Mesodermal cell (in vitro differentiated cells): ENCODE results near the gene RTN3.

Source experiments
- H3K27ac ChIP-seq: 2 replicates; pipeline ENCODE4 v1.7.0; 2013; ENCODE audit warnings: mild to moderate bottlenecking, low read depth, low read length, moderate library complexity; ENCODE audit not compliant: severe bottlenecking
- H3K36me3 ChIP-seq: 2 replicates; pipeline ENCODE4 v1.7.1; 2013; ENCODE audit warnings: mild to moderate bottlenecking, low read length, moderate library complexity; ENCODE audit not compliant: control insufficient read depth, insufficient read depth
- H3K4me1 ChIP-seq: one replicate; pipeline ENCODE4 v1.7.1; 2013; ENCODE audit warnings: mild to moderate bottlenecking, low read length; ENCODE audit not compliant: insufficient read depth, control insufficient read depth, poor library complexity, severe bottlenecking
- H3K4me3 ChIP-seq: 2 replicates; pipeline ENCODE4 v1.7.0; 2013; ENCODE audit warnings: low read length, control low read depth, mild to moderate bottlenecking; ENCODE audit not compliant: insufficient read depth, poor library complexity, severe bottlenecking; ENCODE audit errors: extremely low read depth
- H3K9me3 ChIP-seq: 2 replicates; pipeline ENCODE4 v1.7.1; 2013; ENCODE audit warnings: mild to moderate bottlenecking, low read length, moderate library complexity; ENCODE audit not compliant: control insufficient read depth
- WGBS, 2 experiments: methylation state at CpG; one replicate each; pipeline ENCODE4 v1.1.5; 2013; ENCODE audit warnings: missing lambda C conversion rate in 2 of 2; ENCODE audit not compliant: insufficient coverage in 2 of 2; 5-methylcytosine and 5-hydroxymethylcytosine counted together

RTN3 gene

DNA sequence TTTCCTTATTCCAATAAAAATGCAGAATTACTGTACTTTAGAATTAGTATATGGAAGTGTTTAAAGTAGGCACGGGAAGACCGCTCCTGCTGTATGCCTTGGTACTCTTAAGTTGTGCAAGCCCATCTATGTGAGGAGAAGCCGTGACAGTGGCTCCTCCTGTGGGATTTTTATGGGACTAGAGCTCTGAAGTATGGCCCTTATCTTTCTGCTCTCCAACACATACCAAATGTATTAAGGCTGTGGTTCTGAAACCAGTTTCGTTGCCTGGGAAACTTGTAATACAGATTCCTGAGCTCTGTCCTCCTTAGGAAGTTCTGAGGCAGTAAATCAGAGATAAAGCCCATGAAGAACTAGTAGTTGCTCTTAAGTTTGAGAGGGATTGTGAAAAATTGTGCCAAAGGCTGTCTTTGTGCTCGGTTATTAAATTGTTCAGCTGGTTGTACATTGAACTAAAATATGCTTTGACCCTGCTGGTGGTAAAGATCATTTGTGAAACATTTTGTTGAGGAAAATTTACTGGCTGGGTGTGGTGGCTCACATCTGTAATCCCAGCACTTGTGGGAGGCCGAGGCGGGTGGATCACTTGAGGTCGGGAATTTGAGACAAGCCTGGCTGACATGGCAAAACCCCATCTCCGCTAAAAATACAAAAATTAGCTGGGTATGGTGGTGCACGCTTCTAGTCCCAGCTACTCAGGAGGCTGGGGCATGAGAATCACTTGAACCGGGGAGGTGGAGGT, 29.3 kb downstream of the RTN3 start:
- Histone ChIP-seq H3K4me3 (no peak overlapping the region), H3K4me1 (peaks cover 21% of the 10 kb centered on the region), H3K27ac (peak overlapping the region; percentile 55), H3K9me3 (no peaks in the 10 kb centered on the region), H3K36me3 (peaks cover 11% of the 10 kb centered on the region)
- 85 to 97% methylated on average over 7 to 9 of the region's 11 CpGs for WGBS, 2 experiments

DNA sequence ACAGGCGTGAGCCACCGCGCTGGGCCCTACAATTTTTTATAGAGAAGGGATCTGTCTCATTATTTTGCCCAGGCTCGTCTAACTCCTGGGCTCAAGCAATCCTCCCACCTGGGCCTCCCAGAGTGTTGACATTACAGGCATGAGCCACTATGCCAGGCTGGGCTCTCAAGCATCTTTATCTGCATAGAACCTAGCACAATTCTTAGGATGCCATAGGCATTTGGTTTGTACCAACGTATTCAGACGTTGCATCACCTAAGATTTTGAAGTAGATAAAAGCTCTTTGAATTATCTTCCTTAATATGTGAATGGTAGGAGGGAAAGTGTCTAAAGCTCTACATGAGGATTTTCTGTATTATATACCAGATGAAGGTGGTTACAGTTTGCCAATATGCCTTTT, 30.5 kb downstream of the RTN3 start:
- H3K27ac ChIP-seq = no peak overlapping the region
- 86 to 100% methylated on average over 1 to 4 of the region's 6 CpGs for WGBS, 2 experiments
- no peak overlapping the region for H3K4me3 ChIP-seq
- H3K9me3 ChIP-seq = no peaks in the 10 kb centered on the region
- peaks cover 21% of the 10 kb centered on the region for H3K4me1 ChIP-seq
- peaks cover 11% of the 10 kb centered on the region for H3K36me3 ChIP-seq

DNA sequence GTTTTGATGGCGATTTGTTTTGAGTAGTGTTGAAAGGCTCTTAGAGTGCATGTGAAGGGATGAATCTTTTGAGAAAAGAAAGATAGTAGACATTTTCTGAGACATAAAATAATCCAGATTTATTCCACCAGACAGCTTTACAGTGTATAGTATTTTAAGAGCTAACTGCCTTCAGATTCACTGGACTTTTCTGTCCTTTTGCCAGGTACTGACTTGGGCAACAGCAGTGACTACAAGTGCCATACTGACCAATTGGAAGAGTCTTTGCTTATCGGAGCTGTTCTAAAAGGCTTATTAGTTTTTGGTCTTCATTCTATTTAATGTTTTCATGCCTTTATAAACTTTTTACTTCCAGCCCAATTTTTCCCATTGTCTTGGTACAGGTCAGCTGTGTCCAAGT, 32.5 kb downstream of the RTN3 start:
- Histone ChIP-seq H3K9me3 (no peaks in the 10 kb centered on the region), H3K27ac (no peak overlapping the region), H3K4me1 (peaks cover 20% of the 10 kb centered on the region), H3K36me3 (peaks cover 11% of the 10 kb centered on the region), H3K4me3 (no peak overlapping the region)
- no CpG with 5 or more reads among the region's 2 CpGs for WGBS, 2 experiments

DNA sequence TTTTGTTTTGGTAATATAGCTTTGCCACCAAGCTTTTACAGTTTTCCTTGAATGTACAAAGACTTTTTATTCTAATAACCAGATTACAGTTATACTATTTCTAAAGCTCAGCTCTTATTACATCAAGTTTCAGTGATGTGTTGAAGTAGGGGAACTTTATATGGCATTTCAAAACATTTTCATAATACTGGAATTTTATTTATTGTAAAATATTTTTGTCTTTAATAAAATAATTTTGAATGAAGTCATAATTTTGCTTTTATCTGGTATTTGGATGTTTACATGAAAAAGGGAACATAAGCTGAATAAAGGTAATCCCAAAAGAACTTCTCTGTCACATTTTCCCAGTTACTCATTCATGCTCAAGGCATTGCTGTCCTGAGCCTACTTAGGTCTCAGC, 34.7 kb downstream of the RTN3 start:
- Histone ChIP-seq H3K27ac (no peak overlapping the region), H3K9me3 (no peaks in the 10 kb centered on the region), H3K36me3 (peaks cover 16% of the 10 kb centered on the region), H3K4me1 (no peaks in the 10 kb centered on the region), H3K4me3 (no peak overlapping the region)

DNA sequence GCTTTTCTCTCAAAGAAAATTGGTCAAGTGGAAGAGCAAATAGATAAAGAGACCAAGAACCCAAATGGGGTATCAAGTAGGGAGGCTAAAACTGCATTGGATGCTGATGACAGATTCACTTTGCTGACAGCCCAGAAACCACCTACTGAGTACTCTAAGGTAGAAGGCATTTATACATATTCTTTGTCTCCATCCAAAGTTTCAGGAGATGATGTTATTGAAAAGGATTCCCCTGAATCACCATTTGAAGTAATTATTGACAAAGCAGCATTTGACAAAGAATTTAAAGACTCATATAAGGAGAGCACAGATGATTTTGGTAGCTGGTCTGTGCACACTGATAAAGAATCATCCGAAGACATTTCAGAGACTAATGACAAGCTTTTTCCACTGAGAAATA, 37.7 kb downstream of the RTN3 start:
- Histone ChIP-seq H3K36me3 (peaks cover 16% of the 10 kb centered on the region), H3K27ac (no peak overlapping the region), H3K4me1 (no peaks in the 10 kb centered on the region), H3K4me3 (no peak overlapping the region), H3K9me3 (no peaks in the 10 kb centered on the region)
- 88 to 91% methylated on average over 1 of the region's 1 CpG for WGBS, 2 experiments

DNA sequence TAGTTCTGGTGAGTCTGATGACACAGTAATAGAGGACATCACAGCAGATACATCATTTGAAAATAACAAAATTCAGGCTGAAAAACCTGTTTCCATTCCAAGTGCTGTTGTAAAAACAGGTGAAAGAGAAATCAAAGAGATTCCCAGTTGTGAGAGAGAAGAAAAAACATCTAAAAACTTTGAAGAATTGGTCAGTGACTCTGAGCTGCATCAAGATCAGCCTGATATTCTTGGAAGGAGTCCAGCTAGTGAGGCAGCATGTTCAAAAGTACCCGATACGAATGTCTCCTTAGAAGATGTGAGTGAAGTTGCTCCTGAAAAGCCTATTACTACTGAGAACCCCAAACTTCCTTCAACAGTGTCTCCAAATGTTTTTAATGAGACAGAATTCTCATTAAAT, 38.7 kb downstream of the RTN3 start:
- Histone ChIP-seq H3K27ac (no peak overlapping the region), H3K9me3 (no peaks in the 10 kb centered on the region), H3K36me3 (peaks cover 9% of the 10 kb centered on the region), H3K4me3 (no peak overlapping the region), H3K4me1 (no peaks in the 10 kb centered on the region)
- WGBS, 2 experiments = 92% methylated on average over 2 of the region's 2 CpGs; no CpG with 5 or more reads in 1 of the 2 experiments

DNA sequence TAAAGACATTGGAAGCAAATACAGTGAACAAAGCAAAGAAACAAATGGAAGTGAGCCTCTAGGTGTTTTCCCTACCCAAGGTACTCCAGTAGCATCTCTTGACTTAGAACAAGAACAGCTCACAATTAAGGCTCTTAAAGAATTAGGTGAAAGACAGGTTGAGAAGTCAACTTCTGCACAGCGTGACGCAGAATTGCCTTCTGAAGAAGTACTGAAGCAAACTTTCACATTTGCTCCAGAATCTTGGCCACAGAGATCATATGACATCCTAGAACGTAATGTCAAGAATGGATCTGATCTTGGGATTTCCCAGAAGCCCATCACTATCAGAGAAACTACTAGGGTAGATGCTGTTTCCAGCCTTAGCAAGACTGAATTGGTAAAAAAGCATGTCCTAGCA, 39.3 kb downstream of the RTN3 start:
- no peak overlapping the region for H3K27ac ChIP-seq
- no peak overlapping the region for H3K4me3 ChIP-seq
- H3K36me3 ChIP-seq = peaks cover 5% of the 10 kb centered on the region
- no peaks in the 10 kb centered on the region for H3K4me1 ChIP-seq
- WGBS, 2 experiments = 95 to 100% methylated on average over 3 of the region's 3 CpGs
- no peaks in the 10 kb centered on the region for H3K9me3 ChIP-seq

DNA sequence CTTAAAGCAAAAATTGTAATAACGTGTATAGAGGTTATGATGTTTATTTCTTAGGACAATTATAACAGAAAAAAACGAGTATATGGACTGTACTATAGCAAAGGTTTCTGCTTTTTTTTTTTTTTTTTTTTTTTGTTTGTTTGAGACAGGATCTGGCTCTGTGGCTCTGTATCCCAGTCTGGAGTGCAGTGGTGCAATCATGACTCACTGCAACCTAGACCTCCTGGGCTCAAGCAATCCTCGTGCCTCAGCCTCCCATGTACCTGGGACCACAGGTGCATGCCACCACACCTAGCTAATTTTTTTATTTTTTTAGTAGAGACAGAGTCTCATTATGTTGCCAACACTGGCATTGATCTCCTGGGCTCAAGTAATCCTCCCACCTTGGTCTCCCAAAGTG, 48.0 kb downstream of the RTN3 start:
- H3K4me3 ChIP-seq = no peak overlapping the region
- H3K27ac ChIP-seq = no peak overlapping the region
- H3K4me1 ChIP-seq = no peaks in the 10 kb centered on the region
- 80% methylated on average over 1 of the region's 3 CpGs; no CpG with 5 or more reads in 1 of the 2 experiments for WGBS, 2 experiments
- H3K9me3 ChIP-seq = no peaks in the 10 kb centered on the region
- H3K36me3 ChIP-seq = no peaks in the 10 kb centered on the region

DNA sequence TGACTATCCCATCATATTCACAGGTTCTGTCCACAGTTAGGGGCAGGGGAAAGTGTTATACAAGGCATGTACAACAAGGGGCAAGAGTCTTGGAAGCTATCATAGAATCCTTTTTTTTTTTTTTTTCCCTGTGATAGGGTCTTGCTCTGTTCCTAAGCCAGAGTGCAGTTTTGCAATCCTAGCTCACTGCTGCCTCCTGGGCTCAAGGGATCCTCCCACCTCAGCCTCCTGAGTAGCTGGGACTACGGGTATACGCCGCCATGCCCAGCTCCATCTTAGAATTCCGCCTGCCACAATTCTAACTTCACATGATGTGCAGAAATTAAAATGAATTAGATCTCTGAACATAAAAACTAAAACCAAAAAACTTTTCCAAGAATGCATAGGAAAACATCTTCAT, 55.6 kb downstream of the RTN3 start:
- Histone ChIP-seq H3K4me1 (peaks cover 5% of the 10 kb centered on the region), H3K27ac (no peak overlapping the region)
- no CpG with 5 or more reads among the region's 4 CpGs for WGBS, 2 experiments

DNA sequence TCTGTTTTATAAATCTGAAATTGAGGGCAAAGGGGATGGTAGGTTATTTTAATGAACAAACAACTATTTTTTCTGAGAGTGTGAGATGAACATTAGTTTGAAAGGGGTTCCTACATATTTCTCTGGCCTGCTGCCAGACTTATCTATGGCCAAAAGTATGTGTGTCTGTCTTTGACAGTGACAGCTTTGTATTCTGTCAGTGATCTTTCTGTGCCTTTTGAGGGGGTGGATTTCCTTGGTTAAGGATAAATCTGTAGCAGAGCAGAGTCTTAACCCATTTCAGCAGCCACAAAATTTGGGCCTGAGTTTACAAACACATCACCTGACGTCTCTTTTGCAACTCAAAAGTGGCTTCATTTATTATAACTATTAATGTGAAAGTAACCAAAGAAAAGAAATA, 56.4 kb downstream of the RTN3 start:
- H3K4me1 ChIP-seq = peaks cover 5% of the 10 kb centered on the region
- WGBS, 2 experiments = no CpG with 5 or more reads among the region's 1 CpG

More for the DNA sequence above, 55.6 kb downstream of the RTN3 start:
- Histone ChIP-seq H3K4me3 (no peak overlapping the region), H3K36me3 (no peaks in the 10 kb centered on the region), H3K9me3 (no peaks in the 10 kb centered on the region)

DNA sequence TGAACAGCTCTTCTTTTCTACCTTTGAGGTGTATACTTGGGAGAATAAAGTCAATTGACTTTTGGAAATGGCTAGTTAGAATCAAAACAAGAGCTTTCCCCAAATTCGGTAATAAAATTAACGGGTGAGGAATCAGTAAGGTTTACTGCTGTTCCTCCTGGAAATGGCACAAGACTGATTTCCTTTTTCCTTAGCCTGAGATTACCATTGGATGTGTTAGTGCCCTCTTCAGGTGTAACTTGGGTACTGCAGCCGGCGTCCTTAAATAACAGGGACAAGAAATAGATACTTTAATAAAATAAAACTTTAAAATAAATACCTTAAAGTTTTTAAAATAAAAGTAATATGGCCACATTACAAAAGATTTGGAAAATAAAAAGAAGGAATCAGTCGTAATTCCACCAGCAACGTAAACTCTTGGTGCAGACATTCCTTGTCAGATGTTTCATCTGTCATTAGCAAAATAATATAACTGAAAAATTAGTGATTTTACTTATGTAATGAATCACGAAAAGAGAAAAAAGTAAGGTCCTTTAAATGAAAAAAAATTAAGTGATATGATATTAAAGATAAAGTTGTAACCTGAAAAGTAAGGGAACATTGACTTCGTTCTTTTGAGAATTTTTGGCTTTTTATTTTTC, 57.5 kb downstream of the RTN3 start:
- Histone ChIP-seq H3K4me1 (peaks cover 5% of the 10 kb centered on the region), H3K4me3 (no peak overlapping the region), H3K9me3 (no peaks in the 10 kb centered on the region), H3K36me3 (no peaks in the 10 kb centered on the region), H3K27ac (no peak overlapping the region)
- 25 to 55% methylated on average over 3 to 4 of the region's 8 CpGs for WGBS, 2 experiments

More for the DNA sequence above, 56.4 kb downstream of the RTN3 start:
- Histone ChIP-seq H3K36me3 (no peaks in the 10 kb centered on the region), H3K9me3 (no peaks in the 10 kb centered on the region), H3K27ac (no peak overlapping the region), H3K4me3 (no peak overlapping the region)
